Suprapubic skin (tissue), 4 donors: ENCODE data around the gene TSPAN14. TPM values are rescaled to one million over a fixed set of nuclear protein-coding genes. Genes with fewer than 3 reads are reported as not detected.
"Not testable (repeated sequence)": the region's sequence is repeated elsewhere in the genome, so short reads cannot be mapped to it uniquely, and the experiment has no call there.

Source experiments
- DNase-seq, 2 donors: peaks; one replicate each; pipeline ENCODE4 v3.0.0-alpha.2; 2019; ENCODE audit warnings: low spot score in 2 of 2
- H3K27ac ChIP-seq: fragments of 200-600 bp; sonication (generic); one replicate; pipeline ENCODE4 v1.5.1; 2019
- H3K27me3 ChIP-seq: fragments of 200-600 bp; sonication (generic); one replicate; pipeline ENCODE4 v1.5.1; 2019
- H3K36me3 ChIP-seq: fragments of 200-600 bp; sonication (generic); one replicate; pipeline ENCODE4 v1.5.1; 2019
- H3K4me1 ChIP-seq: fragments of 200-600 bp; sonication (generic); one replicate; pipeline ENCODE4 v1.5.1; 2019
- H3K4me3 ChIP-seq: fragments of 200-600 bp; sonication (generic); one replicate; pipeline ENCODE4 v1.5.1; 2019; ENCODE audit warnings: mild to moderate bottlenecking
- H3K9me3 ChIP-seq: fragments of 200-600 bp; sonication (generic); one replicate; pipeline ENCODE4 v1.5.1; 2019
- CTCF ChIP-seq, 2 donors: fragments of 200-600 bp in 1 of 2; fragments of 450-650 bp in 1 of 2; sonication (generic) in 1 of 2; IDR thresholded peaks; one replicate each; pipeline ENCODE4 v1.5.1; 2016 to 2019; ENCODE audit warnings: antibody characterized with exemption in 2 of 2, mild to moderate bottlenecking in 1 of 2, moderate library complexity in 1 of 2
- EP300 ChIP-seq: sonication (generic); formaldehyde crosslinking; IDR thresholded peaks from one replicate; pipeline ENCODE4 v1.6.1; 2017; ENCODE audit warnings: antibody characterized with exemption
- POLR2A ChIP-seq, 2 donors: fragments of 450-650 bp; IDR thresholded peaks; one replicate each; pipeline ENCODE4 v1.6.1; 2017; ENCODE audit warnings: antibody characterized with exemption in 2 of 2, mild to moderate bottlenecking in 2 of 2, moderate library complexity in 2 of 2
- POLR2AphosphoS5 ChIP-seq, 3 donors: sonication (generic); formaldehyde crosslinking; IDR thresholded peaks; one replicate each; pipeline ENCODE4 v1.6.1; 2017; ENCODE audit warnings: antibody characterized with exemption in 3 of 3
- WGBS: methylation state at CpG from one replicate; pipeline ENCODE4 v1.1.5; 2018; 5-methylcytosine and 5-hydroxymethylcytosine counted together
- total RNA-seq, 4 donors: library from RNA; depleted of rRNA; stranded (reverse); fragments of >200 nt; gene quantifications; one replicate each; pipeline ENCODE4 v1.1.0, GENCODE V29; 2016

TSPAN14 gene
- total RNA-seq, 4 donors from 2014 or later, result 99.7 to 145 (median 122) TPM

- H3K4me3 ChIP-seq, result no peak overlapping the region
- TF ChIP-seq POLR2AphosphoS5 (IDR thresholded peaks at IDR 0.05), result no peak
- TF ChIP-seq EP300, result no peak
- TF ChIP-seq POLR2A (IDR thresholded peaks at IDR 0.05), result no peak
- TF ChIP-seq CTCF (IDR thresholded peaks at IDR 0.05), result no peak
These were observed 37.5 kb upstream of the TSPAN14 start for GRCh38 chr10:80416479-80417098.

DNA sequence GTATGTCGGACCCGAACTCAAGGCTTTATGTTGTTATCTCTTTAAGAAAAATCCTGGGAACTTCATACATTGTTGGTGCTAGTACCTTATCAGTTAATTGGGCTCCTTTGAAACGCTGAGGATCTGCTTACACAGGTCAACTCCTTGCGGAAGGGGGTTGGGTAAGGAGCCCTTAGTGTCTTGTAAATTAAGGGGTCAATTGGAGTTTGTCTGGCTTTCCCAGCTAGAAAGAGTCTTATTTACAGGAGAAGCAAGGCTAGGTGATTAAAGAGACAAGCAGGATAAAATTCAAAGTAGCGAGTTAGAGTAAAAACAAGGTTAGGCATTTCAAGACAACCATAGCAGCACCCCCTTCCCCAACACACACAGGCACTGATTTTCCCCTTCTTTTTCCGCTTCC, 36.9 kb upstream of the TSPAN14 start:
- H3K4me1 ChIP-seq, result peaks cover 43% of the 10 kb centered on the region
- WGBS, result 81% methylated on average over 6 of the region's 6 CpGs
- not testable (repeated sequence) for DNase-seq

More at GRCh38 chr10:80416479-80417098, 37.5 kb upstream of the TSPAN14 start:
- peak in 1 of 2 donors; percentile 73 for DNase-seq
- H3K9me3 ChIP-seq, result no peaks in the 10 kb centered on the region
- H3K36me3 ChIP-seq, result no peaks in the 10 kb centered on the region
- peaks cover 49% of the 10 kb centered on the region for H3K4me1 ChIP-seq
- H3K27me3 ChIP-seq, result no peaks in the 10 kb centered on the region
- WGBS, result 54% methylated on average over 15 of the region's 15 CpGs
- H3K27ac ChIP-seq, result no peak overlapping the region

DNA sequence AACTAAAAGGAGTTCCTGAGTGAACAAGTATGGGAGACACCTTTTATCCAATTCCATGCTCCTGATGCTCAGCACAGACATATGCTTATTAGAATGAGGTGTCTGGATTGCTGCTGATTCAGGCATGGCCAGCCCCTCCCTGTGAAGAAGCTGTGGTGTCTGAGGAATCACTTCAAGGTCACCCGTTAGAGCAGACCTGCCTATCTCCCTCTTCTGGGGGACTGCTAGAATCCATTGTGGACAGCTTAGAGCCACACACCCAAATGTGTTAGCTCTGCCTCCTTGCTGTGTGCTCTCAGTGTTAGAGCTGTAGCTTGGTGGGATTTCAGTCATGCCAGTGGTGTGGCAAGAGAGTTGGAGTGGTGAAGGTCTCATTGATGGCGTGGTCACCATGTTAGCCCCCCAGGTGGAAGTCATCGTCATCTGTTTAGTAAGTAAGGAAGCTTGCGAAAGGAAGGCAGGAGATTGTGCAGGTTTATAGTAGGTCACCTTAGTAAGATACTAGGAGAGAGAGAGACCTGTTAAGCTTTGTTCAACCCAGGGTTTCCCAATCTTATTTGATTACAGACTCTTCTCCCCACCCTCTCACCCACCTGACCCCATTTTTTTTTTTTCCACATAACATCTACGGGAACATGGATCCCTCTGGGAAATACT, 32.9 kb upstream of the TSPAN14 start:
- Histone ChIP-seq H3K27me3 (no peaks in the 10 kb centered on the region), H3K4me3 (no peak overlapping the region), H3K27ac (no peak overlapping the region), H3K9me3 (no peaks in the 10 kb centered on the region), H3K36me3 (peaks cover 23% of the 10 kb centered on the region), H3K4me1 (peaks cover 5% of the 10 kb centered on the region)
- TF ChIP-seq EP300 (no peak), POLR2AphosphoS5 (IDR thresholded peaks at IDR 0.05) (no peak), POLR2A (IDR thresholded peaks at IDR 0.05) (no peak), CTCF (IDR thresholded peaks at IDR 0.05) (no peak)
- no peak for DNase-seq
- WGBS, result 92% methylated on average over 5 of the region's 5 CpGs

More for the DNA sequence above, 36.9 kb upstream of the TSPAN14 start:
- H3K9me3 ChIP-seq, H3K27me3 ChIP-seq, H3K36me3 ChIP-seq, H3K27ac ChIP-seq, H3K4me3 ChIP-seq: not testable (repeated sequence)

DNA sequence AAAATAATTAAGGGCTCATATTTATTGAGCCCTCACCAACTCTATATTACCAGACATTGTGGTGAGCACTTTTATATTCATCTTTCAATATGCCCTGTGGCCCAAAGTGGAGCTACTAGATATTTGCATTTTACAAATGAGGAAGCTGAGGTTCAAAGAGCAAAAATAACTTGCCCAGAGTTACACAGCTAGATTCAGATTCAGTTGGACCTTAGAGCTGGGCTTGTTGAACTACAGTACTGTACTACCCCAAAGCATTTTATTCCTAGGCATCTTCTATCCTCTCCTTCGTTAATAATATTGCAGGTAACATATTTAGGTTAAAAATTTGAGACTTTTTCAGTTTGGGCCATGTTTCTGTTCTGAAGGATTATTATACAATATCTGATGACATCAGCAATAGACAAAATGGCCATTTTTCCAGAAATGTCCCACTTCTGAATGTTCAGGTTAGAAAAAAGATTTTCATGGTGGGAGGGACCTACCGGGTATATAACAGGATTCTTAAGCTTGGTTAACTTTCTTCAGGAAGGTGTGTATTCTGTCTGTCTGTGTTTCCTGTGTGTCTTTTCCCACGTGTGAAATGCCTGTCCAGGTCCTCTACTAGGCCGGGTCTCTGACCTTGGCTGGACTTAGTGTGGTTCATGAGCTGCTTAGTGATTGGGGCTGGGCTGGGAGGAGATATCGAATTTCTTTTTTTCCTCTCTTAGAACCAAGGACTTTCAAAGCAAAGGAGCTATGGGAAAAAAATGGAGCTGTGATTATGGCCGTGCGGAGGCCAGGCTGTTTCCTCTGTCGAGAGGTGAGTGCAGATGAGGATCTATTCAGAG, 32.2 kb upstream of the TSPAN14 start:
- H3K4me3 ChIP-seq, result no peak overlapping the region
- no peaks in the 10 kb centered on the region for H3K27me3 ChIP-seq
- H3K27ac ChIP-seq, result no peak overlapping the region
- no peaks in the 10 kb centered on the region for H3K9me3 ChIP-seq
- H3K4me1 ChIP-seq, result peaks cover under 1% of the 10 kb centered on the region
- 83% methylated on average over 8 of the region's 8 CpGs for WGBS
- no peak for TF ChIP-seq EP300
- TF ChIP-seq POLR2A (IDR thresholded peaks at IDR 0.05), result no peak
- TF ChIP-seq CTCF (IDR thresholded peaks at IDR 0.05), result no peak
- TF ChIP-seq POLR2AphosphoS5 (IDR thresholded peaks at IDR 0.05), result no peak
- no peak for DNase-seq
- peaks cover 30% of the 10 kb centered on the region for H3K36me3 ChIP-seq

DNA sequence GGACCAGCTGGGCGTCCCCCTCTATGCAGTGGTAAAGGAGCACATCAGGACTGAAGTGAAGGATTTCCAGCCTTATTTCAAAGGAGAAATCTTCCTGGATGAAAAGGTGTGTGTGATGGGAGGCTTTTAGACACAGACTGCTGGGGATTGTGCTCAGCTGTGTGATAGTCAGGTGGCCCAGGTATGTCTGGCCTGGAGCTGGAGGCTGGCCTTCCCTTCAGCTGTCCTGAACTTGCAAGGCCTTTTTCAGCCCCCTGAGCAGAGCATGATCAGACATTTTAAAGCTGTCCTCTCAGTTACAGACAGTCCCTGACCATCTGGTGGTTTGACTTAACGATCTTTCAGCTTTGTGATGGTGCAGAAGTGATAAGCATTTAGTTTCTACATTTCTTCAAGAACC, 28.2 kb upstream of the TSPAN14 start:
- DNase-seq, result no peak
- TF ChIP-seq EP300, result no peak
- TF ChIP-seq POLR2A (IDR thresholded peaks at IDR 0.05), result no peak
- no peak for TF ChIP-seq POLR2AphosphoS5 (IDR thresholded peaks at IDR 0.05)
- Histone ChIP-seq H3K36me3 (peaks cover 41% of the 10 kb centered on the region), H3K9me3 (no peaks in the 10 kb centered on the region), H3K4me3 (no peak overlapping the region), H3K27me3 (no peaks in the 10 kb centered on the region), H3K4me1 (peaks cover 7% of the 10 kb centered on the region), H3K27ac (no peak overlapping the region)
- WGBS, result 86% methylated on average over 2 of the region's 2 CpGs

DNA sequence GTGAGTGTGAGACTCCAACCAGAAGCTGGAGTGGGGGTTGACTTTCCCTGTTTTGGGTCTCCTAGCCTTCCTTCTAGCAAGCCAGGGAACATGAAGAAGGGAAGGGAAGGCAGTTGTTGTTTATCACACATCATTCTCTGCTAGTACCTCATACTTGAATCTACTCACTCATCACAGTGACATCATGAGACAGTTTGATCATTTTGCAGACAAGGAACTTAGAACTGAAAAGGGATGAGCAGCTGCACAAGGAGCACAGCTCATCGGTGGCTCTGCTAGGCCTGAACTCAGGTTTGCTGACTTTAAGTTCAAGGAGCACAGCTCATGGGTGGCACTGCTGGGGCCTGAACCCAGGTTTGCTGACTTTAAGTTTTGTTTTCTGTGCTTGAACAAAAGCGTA, 26.6 kb upstream of the TSPAN14 start:
- no peak for TF ChIP-seq POLR2AphosphoS5 (IDR thresholded peaks at IDR 0.05)
- TF ChIP-seq POLR2A (IDR thresholded peaks at IDR 0.05), result no peak
- no peak for TF ChIP-seq EP300
- no peak for TF ChIP-seq CTCF (IDR thresholded peaks at IDR 0.05)
- H3K9me3 ChIP-seq, result no peaks in the 10 kb centered on the region
- no peaks in the 10 kb centered on the region for H3K27me3 ChIP-seq
- H3K4me3 ChIP-seq, result no peak overlapping the region
- peaks cover 7% of the 10 kb centered on the region for H3K4me1 ChIP-seq
- DNase-seq, result no peak
- WGBS, result 98% methylated on average over 2 of the region's 2 CpGs
- no peak overlapping the region for H3K27ac ChIP-seq
- peaks cover 48% of the 10 kb centered on the region for H3K36me3 ChIP-seq
